SK-MEL-5 (cell line): ENCODE results near the gene ZBP1. TPM values are rescaled to one million over a fixed set of nuclear protein-coding genes. Genes with fewer than 3 reads are reported as not detected.

Experiments used
- DNase-seq: peaks from one replicate; pipeline ENCODE4 v3.0.0-alpha.2; 2016; ENCODE audit warnings: low read depth, low spot score
- in situ Hi-C: cut with HindIII; loops from 2 replicates; pipeline ENCODE4 v1.10.0; 2016; ENCODE audit warnings: low sequenced_read_pairs, high pct_unique_total_duplicates, low pct_unique_long_range_greater_than_20kb
- total RNA-seq: library from RNA; depleted of rRNA; stranded (reverse); fragments of >200 nt; shearing (Covaris generic); gene quantifications from 2 replicates; pipeline ENCODE4 v1.2.3, GENCODE V29; 2014

Gene ZBP1
- total RNA-seq, 1 experiment from 2014 or later, result not detected

DNA sequence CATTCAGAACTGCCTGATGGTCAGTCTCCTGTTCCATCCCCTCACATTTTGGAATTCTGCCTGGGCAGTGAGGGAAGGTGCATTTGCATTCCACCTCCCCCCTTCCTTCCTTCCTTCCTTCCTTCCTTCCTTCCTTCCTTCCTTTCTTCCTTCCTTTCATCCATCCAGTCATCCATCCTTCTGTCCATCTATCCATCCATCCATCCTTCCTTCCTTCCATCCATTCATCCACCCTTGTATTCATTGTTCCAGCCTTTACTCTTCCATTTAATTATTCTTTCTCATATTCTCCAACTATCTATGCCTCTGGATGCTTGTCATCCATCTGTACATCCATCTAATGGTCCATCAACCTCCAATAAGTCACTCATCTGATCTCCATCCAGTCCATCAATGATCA, 45.3 kb downstream of the ZBP1 start:
- in situ Hi-C loops, result no loop called here
- DNase-seq, result no peak

DNA sequence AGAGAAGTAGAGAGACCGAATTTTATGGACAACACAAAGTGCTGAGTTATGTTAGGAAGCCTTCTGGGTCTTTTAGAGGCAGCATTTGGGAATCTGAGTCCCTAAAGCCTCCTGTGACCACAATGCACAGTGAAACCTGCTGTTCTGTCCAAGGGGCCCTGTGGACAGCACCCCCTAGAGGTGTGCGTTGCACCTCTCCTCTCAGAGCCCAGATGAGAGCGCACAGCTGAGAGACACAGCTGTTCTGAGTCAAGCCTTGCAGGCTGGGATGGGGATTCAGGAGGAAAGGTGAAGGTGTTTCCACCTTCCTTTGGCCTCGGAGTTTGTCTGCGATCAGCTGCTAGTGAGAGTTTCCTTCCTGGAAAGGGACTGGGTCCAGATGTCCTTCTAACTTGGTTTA, 46.3 kb downstream of the ZBP1 start:
- in situ Hi-C loops, result no loop called here
- DNase-seq, result no peak

DNA sequence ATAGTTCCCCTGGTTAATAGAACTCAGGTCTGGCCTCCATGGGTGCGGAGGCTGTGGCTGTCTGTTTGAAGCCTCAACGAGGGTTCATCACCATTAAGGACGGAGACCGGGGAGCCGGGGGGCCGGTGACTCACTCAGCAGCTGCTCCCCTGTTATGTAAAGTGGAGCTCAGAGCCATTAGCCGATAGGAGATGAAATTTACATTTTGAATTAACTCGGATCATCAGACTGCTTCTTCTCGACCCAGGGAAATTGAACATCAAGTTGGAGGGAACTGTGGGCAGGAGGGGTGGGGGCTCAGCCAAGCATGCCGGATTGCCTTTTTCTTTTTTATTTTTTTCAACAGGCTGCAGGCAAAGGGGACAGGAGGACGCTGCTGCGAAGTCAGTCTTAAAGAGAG, 47.0 kb downstream of the ZBP1 start:
- DNase-seq, result no peak
- in situ Hi-C loops, result no loop called here

DNA sequence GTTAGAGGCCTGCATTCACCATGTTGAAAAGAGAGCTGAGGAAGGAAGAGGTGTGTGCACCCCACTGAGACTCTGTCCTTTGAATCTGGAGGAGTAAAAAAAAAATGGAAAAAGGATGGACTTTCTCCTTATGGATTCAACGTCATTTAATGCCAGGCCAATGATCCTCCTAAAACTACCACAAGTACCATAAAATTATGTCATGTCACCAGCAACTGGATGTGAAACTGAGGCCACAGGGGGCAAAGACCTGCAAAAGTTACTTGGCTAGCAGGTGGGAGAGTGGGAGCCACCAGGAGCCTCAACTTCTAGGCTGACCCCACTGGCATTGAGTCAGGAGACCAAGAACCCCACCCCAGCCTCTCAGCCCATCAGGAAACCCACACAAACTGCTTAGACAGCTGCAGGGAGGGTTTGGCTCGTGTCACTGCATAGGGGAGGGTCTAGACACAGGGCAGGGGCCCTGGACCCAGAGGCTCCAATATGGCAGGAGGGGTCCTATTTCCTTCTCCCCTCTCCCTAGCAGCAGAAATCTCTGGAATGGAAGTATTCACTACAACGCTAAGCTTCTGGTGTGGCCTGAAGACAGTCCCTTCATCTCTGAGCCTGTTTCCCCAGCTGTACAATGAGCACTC, 48.3 kb downstream of the ZBP1 start:
- DNase-seq, result no peak
- in situ Hi-C loops, result no loop called here

DNA sequence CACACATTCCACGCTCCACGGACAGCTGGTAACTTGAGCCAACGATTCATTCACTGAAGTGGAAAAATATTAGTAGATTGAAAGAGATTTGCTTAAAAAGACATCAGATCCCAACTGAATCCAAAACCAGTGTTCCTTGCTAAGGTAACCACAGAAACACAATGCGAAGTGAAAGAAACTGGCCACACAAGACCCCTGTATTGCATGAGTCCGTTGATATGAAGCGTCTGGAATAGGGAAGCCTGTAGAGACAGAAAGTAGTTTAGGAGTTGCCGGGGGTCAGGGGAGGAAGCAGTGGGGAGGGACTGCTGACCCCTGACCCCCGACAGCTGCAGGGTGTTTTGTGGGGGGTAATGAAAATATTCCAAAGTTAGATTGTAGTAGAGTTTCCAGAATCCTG, 49.3 kb downstream of the ZBP1 start:
- DNase-seq, result no peak
- in situ Hi-C loops, result no loop called here

DNA sequence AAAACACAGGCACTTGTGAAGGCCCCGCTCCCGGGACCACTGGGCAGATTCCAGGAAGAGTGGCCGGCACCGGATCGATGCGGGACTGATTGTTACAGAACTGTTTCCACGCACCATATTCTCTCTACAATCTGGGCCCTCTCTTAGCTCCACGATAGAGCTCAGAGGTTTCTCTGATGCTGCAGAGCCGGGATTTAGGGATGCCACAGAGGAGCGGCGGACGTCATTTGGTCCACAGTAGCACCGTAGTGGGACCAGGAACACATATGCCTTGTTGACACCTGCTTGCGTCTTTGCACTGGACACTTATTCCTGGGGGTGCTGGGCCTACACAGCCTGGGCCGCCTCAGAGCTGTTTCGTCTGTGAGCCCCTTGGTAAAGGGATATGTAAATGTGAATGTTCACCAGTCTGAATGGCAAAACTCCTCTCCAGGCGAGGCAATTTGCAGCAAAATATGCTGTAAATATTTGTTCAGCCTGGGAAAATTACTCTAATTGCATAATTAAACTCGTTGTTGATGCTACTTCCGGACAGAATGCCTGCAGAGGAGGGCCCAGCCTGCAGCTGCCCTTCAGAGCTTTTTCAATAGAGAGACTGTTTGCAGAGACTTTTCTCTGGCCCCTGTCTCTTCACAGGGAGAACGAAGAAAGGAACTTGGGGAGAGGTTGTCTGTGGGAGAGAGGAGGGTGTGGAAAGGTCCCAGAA, 49.9 kb downstream of the ZBP1 start:
- in situ Hi-C loops, result no loop called here
- DNase-seq, result no peak

- no peak for DNase-seq
- in situ Hi-C loops, result no loop called here
These were observed 51.3 kb downstream of the ZBP1 start for GRCh38 chr20:57568960-57569359.

- DNase-seq, result peak; percentile 11
- in situ Hi-C loops, result no loop called here
These were observed 51.9 kb downstream of the ZBP1 start for GRCh38 chr20:57568088-57568896.

DNA sequence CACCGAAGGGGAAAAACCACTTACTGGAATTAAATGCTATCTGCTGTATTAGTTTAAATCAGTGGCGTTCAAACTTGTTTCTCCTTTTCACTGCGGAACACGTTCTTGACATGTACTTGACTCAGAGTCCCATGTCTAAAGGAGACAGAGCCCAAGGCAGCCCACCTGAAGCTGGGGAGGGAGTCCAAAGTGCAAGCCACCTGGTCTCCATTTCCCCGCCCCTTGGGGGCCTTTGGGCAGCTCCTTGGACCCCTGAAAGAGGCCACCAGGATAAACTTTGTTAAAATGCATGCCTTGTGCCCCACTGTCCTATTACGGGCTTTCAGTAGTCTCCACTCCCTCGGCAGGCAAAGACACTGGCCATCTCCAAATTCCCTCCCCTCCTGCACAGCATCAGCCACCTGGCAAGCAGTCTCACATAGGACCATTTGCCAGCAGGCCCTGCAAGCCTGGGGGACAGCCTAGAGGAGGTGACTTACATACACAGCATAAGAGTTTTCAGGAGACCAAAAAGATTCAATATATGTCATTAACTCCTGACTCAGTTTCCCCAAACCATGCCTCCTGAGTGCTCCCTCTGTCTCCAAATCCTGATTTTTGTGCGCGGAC, 52.7 kb downstream of the ZBP1 start:
- in situ Hi-C loops, result no loop called here
- DNase-seq, result no peak

- in situ Hi-C loops, result no loop called here
- DNase-seq, result no peak
These were observed 53.3 kb downstream of the ZBP1 start for GRCh38 chr20:57566803-57567459.

- in situ Hi-C loops, result no loop called here
- no peak for DNase-seq
These were observed 53.8 kb downstream of the ZBP1 start for GRCh38 chr20:57566399-57566798.

GRCh38 chr20:57564951-57565642, 55.1 kb downstream of the ZBP1 start:
- no peak for DNase-seq
- in situ Hi-C loops, result no loop called here

- no peak for DNase-seq
- in situ Hi-C loops, result no loop called here
These were observed 55.9 kb downstream of the ZBP1 start for GRCh38 chr20:57564180-57564802.

- no peak for DNase-seq
- in situ Hi-C loops, result no loop called here
These were observed 56.7 kb downstream of the ZBP1 start for GRCh38 chr20:57563522-57563921.

GRCh38 chr20:57562541-57563465, 57.4 kb downstream of the ZBP1 start:
- no peak for DNase-seq
- in situ Hi-C loops, result no loop called here
